GOT3 (cell line): ENCODE measurements around the gene KLHL15.
"Not testable (repeated sequence)": the region's sequence is repeated elsewhere in the genome, so short reads cannot be mapped to it uniquely, and the experiment has no call there.

Experiments
- DNase-seq: peaks from one replicate; lab custom pipeline; 2025; ENCODE audit warnings: mixed read lengths; lab: John Stamatoyannopoulos, UW

KLHL15 gene

GRCh38 chrX:24027086-24027485, at the start of gene KLHL15:
Gene KLHL15, minus strand, starts transcription at chrX:24027186. Its CDS starts 20,493 bp downstream, at chrX:24006693.
- no peak for DNase-seq

- no peak for DNase-seq
Measured at GRCh38 chrX:24069877-24070276, 42.9 kb upstream of the KLHL15 start.

GRCh38 chrX:24063488-24063887, 36.5 kb upstream of the KLHL15 start:
- no peak for DNase-seq

- DNase-seq, result no peak
Measured at GRCh38 chrX:24055043-24055356, 28.0 kb upstream of the KLHL15 start.

GRCh38 chrX:24054182-24055042, 27.4 kb upstream of the KLHL15 start, which contains the start of gene EIF2S3:
Gene EIF2S3, plus strand, starts transcription at chrX:24054956. Its CDS starts 13 bp downstream, at chrX:24054969.
- DNase-seq, result peak; percentile 97

- DNase-seq, result not testable (repeated sequence)
Measured at GRCh38 chrX:24050522-24051318, 23.7 kb upstream of the KLHL15 start.

- not testable (repeated sequence) for DNase-seq
Measured at GRCh38 chrX:24049643-24050042, 22.7 kb upstream of the KLHL15 start.

- DNase-seq, result not testable (repeated sequence)
Measured at GRCh38 chrX:24046060-24046459, 19.1 kb upstream of the KLHL15 start.

- DNase-seq, result no peak
Measured at GRCh38 chrX:24037729-24038128, 10.7 kb upstream of the KLHL15 start.

GRCh38 chrX:24034485-24034884, 7.5 kb upstream of the KLHL15 start:
- DNase-seq, result no peak

- DNase-seq, result no peak
Measured at GRCh38 chrX:24030597-24030996, 3.6 kb upstream of the KLHL15 start.

GRCh38 chrX:24027985-24028384, 999 bp upstream of the KLHL15 start:
- no peak for DNase-seq

GRCh38 chrX:24026432-24026831, 554 bp downstream of the KLHL15 start:
- no peak for DNase-seq

GRCh38 chrX:24025741-24026403, 1.1 kb downstream of the KLHL15 start:
- no peak for DNase-seq

GRCh38 chrX:24024819-24025740, 1.9 kb downstream of the KLHL15 start:
- peak; percentile 72 for DNase-seq

- DNase-seq, result no peak
Measured at GRCh38 chrX:24023972-24024669, 2.9 kb downstream of the KLHL15 start.

GRCh38 chrX:24023544-24023943, 3.4 kb downstream of the KLHL15 start:
- no peak for DNase-seq

GRCh38 chrX:24020306-24020876, 6.6 kb downstream of the KLHL15 start:
- no peak for DNase-seq

- no peak for DNase-seq
Measured at GRCh38 chrX:24019448-24019847, 7.5 kb downstream of the KLHL15 start.

GRCh38 chrX:24018809-24019208, 8.2 kb downstream of the KLHL15 start:
- DNase-seq, result no peak
